Measurements from ENCODE around the gene NAV3.

GRCh38 chr12:78186670-78187069, 356.0 kb downstream of the NAV3 start:
- TF ChIP-seq CTCF (IDR thresholded peaks at IDR 0.05; ENCODE audit: low read depth, low read length, missing input control) (no peak), ATF3 (IDR thresholded peaks at IDR 0.05) (no peak), MAX (IDR thresholded peaks at IDR 0.05) (no peak)
